Measurements from ENCODE around the gene BACH2. TPM values are rescaled to one million over a fixed set of nuclear protein-coding genes. Genes with fewer than 3 reads are reported as not detected.
"Not testable (repeated sequence)": the region's sequence is repeated elsewhere in the genome, so short reads cannot be mapped to it uniquely, and the experiment has no call there.

BACH2 gene
- polyA plus RNA-seq, 4 donors, result 9.7 to 12.2 (median 10.3) TPM

- no peak for DNase-seq (ENCODE audit: low read depth in 4 of 4, low spot score in 3 of 4)
Observed at GRCh38 chr6:90135667-90136066, 161.0 kb downstream of the BACH2 start.

GRCh38 chr6:90133664-90134063 is 163.0 kb downstream of the BACH2 start:
- not testable (repeated sequence) for DNase-seq (ENCODE audit: low read depth in 4 of 4, low spot score in 3 of 4)

- DNase-seq (ENCODE audit: low read depth in 4 of 4, low spot score in 3 of 4), result no peak
Observed at GRCh38 chr6:90131614-90132423, 164.8 kb downstream of the BACH2 start.

- no peak for DNase-seq (ENCODE audit: low read depth in 4 of 4, low spot score in 3 of 4)
Observed at GRCh38 chr6:90131125-90131524, 165.5 kb downstream of the BACH2 start.

GRCh38 chr6:90128687-90129086 is 168.0 kb downstream of the BACH2 start:
- DNase-seq (ENCODE audit: low read depth in 4 of 4, low spot score in 3 of 4), result not testable (repeated sequence)

- no peak for DNase-seq (ENCODE audit: low read depth in 4 of 4, low spot score in 3 of 4)
Observed at GRCh38 chr6:90127595-90127994, 169.0 kb downstream of the BACH2 start.

GRCh38 chr6:90126839-90127238 is 169.8 kb downstream of the BACH2 start:
- DNase-seq (ENCODE audit: low read depth in 4 of 4, low spot score in 3 of 4), result no peak

- DNase-seq (ENCODE audit: low read depth in 4 of 4, low spot score in 3 of 4), result no peak
Observed at GRCh38 chr6:90126181-90126580, 170.5 kb downstream of the BACH2 start.

- no peak for DNase-seq (ENCODE audit: low read depth in 4 of 4, low spot score in 3 of 4)
Observed at GRCh38 chr6:90124874-90125510, 171.7 kb downstream of the BACH2 start.

- DNase-seq (ENCODE audit: low read depth in 4 of 4, low spot score in 3 of 4), result no peak
Observed at GRCh38 chr6:90123831-90124230, 172.8 kb downstream of the BACH2 start.

GRCh38 chr6:90121982-90122381 is 174.7 kb downstream of the BACH2 start:
- no peak for DNase-seq (ENCODE audit: low read depth in 4 of 4, low spot score in 3 of 4)

GRCh38 chr6:90120327-90120726 is 176.3 kb downstream of the BACH2 start:
- no peak for DNase-seq (ENCODE audit: low read depth in 4 of 4, low spot score in 3 of 4)

- no peak for DNase-seq (ENCODE audit: low read depth in 4 of 4, low spot score in 3 of 4)
Observed at GRCh38 chr6:90119618-90120017, 177.0 kb downstream of the BACH2 start.

- no peak for DNase-seq (ENCODE audit: low read depth in 4 of 4, low spot score in 3 of 4)
Observed at GRCh38 chr6:90118581-90118980, 178.1 kb downstream of the BACH2 start.

GRCh38 chr6:90118069-90118468 is 178.6 kb downstream of the BACH2 start:
- no peak for DNase-seq (ENCODE audit: low read depth in 4 of 4, low spot score in 3 of 4)

- not testable (repeated sequence) for DNase-seq (ENCODE audit: low read depth in 4 of 4, low spot score in 3 of 4)
Observed at GRCh38 chr6:90116126-90116525, 180.5 kb downstream of the BACH2 start.

- no peak for DNase-seq (ENCODE audit: low read depth in 4 of 4, low spot score in 3 of 4)
Observed at GRCh38 chr6:90113389-90113788, 183.3 kb downstream of the BACH2 start.

- no peak for DNase-seq (ENCODE audit: low read depth in 4 of 4, low spot score in 3 of 4)
Observed at GRCh38 chr6:90111387-90111786, 185.3 kb downstream of the BACH2 start.

- DNase-seq (ENCODE audit: low read depth in 4 of 4, low spot score in 3 of 4), result no peak
Observed at GRCh38 chr6:90110971-90111370, 185.7 kb downstream of the BACH2 start.

GRCh38 chr6:90109141-90109540 is 187.5 kb downstream of the BACH2 start:
- no peak for DNase-seq (ENCODE audit: low read depth in 4 of 4, low spot score in 3 of 4)

- DNase-seq (ENCODE audit: low read depth in 4 of 4, low spot score in 3 of 4), result no peak
Observed at GRCh38 chr6:90107771-90108282, 188.8 kb downstream of the BACH2 start.

- no peak for DNase-seq (ENCODE audit: low read depth in 4 of 4, low spot score in 3 of 4)
Observed at GRCh38 chr6:90107371-90107770, 189.3 kb downstream of the BACH2 start.

All from right renal pelvis (tissue), 4 donors.